GM23338 (cell line): Measurements from ENCODE around the gene ZNF695.

Experiments
- CREB1 ChIP-seq: fragments of 250-450 bp; sonication (Bioruptor Pico); IDR thresholded peaks from 2 replicates; pipeline ENCODE4 v1.5.0; 2020; ENCODE audit warnings: low read depth, mild to moderate bottlenecking, moderate library complexity
- EZH2 ChIP-seq: fragments of 200-600 bp; sonication (generic); IDR thresholded peaks from one replicate; pipeline ENCODE4 v1.8.0; 2017; ENCODE audit warnings: antibody characterized with exemption, mild to moderate bottlenecking, low read depth; ENCODE audit not compliant: unreplicated experiment
- POLR2AphosphoS5 ChIP-seq: IDR thresholded peaks from 2 replicates; pipeline ENCODE4 v1.6.1; 2016; ENCODE audit warnings: antibody characterized with exemption, low read depth
- REST ChIP-seq: IDR thresholded peaks from one replicate; pipeline ENCODE4 v1.6.1; 2018; ENCODE audit warnings: antibody characterized with exemption; ENCODE audit not compliant: unreplicated experiment
- TF ChIP-seq, protein P1 (sequence below), 2 experiments: fragments of 200-600 bp in 1 of 2; sonication (generic) in 1 of 2; conservative IDR thresholded peaks; 2 replicates each; pipeline versions ENCODE4 v1.5.1 to v1.6.1; 2016 to 2017; ENCODE audit warnings: antibody characterized with exemption in 2 of 2, low read depth in 2 of 2, mild to moderate bottlenecking in 2 of 2, moderate library complexity in 1 of 2
- TF ChIP-seq, protein P2 (sequence below): IDR thresholded peaks from 2 replicates; pipeline ENCODE4 v1.6.1; 2016; ENCODE audit warnings: antibody characterized with exemption

DNA sequence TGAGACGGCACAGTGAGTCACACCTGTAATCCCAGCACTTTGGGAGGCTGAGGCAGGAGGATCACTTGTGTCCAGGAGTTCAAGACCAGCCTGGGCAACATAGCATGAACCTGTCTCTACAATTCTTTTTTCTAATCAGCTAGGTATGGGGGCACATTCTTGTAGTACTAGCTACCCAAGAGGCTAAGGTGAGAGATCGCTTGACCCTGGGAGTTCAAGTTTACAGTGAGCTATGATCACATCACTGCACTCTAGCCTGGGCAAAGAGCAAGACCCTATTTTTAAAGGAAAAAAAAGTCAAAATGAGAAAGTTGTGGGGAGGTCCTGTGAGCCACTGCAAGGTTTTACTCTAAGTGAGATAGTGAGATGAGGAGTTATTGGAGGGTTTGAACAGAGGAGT lies 41.4 kb downstream of the ZNF695 start:
- TF ChIP-seq, protein P1, sequence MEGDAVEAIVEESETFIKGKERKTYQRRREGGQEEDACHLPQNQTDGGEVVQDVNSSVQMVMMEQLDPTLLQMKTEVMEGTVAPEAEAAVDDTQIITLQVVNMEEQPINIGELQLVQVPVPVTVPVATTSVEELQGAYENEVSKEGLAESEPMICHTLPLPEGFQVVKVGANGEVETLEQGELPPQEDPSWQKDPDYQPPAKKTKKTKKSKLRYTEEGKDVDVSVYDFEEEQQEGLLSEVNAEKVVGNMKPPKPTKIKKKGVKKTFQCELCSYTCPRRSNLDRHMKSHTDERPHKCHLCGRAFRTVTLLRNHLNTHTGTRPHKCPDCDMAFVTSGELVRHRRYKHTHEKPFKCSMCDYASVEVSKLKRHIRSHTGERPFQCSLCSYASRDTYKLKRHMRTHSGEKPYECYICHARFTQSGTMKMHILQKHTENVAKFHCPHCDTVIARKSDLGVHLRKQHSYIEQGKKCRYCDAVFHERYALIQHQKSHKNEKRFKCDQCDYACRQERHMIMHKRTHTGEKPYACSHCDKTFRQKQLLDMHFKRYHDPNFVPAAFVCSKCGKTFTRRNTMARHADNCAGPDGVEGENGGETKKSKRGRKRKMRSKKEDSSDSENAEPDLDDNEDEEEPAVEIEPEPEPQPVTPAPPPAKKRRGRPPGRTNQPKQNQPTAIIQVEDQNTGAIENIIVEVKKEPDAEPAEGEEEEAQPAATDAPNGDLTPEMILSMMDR (conservative IDR thresholded peaks at IDR 0.05; ENCODE audit: low read depth in 2 of 2), result no peak
- TF ChIP-seq EZH2 (no peak), CREB1 (CRISPR knock-in tag) (no peak), POLR2AphosphoS5 (no peak), REST (no peak)
- TF ChIP-seq, protein P2, sequence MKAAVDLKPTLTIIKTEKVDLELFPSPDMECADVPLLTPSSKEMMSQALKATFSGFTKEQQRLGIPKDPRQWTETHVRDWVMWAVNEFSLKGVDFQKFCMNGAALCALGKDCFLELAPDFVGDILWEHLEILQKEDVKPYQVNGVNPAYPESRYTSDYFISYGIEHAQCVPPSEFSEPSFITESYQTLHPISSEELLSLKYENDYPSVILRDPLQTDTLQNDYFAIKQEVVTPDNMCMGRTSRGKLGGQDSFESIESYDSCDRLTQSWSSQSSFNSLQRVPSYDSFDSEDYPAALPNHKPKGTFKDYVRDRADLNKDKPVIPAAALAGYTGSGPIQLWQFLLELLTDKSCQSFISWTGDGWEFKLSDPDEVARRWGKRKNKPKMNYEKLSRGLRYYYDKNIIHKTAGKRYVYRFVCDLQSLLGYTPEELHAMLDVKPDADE, result no peak
